GM20431 (cell line): ENCODE results near the gene HAGH.

Experiments
- in situ Hi-C: fragments of 300-500 bp; cut with MseI, MboI; formaldehyde crosslinking; loops from one replicate; pipeline ENCODE4 v1.15.0; 2020; ENCODE audit warnings: low sequenced_read_pairs; ENCODE audit not compliant: unreplicated experiment

The HAGH gene

GRCh38 chr16:1832838-1833454 lies 6.3 kb upstream of the HAGH start:
- in situ Hi-C loops = no loop called here

- in situ Hi-C loops = no loop called here
Observed at GRCh38 chr16:1831186-1832075, 4.8 kb upstream of the HAGH start.

- in situ Hi-C loops = no loop called here
Observed at GRCh38 chr16:1830213-1830612, 3.6 kb upstream of the HAGH start.

GRCh38 chr16:1828645-1829410 lies 2.2 kb upstream of the HAGH start:
- in situ Hi-C loops = no loop called here

GRCh38 chr16:1825864-1826690 lies 548 bp downstream of the HAGH start:
- in situ Hi-C loops = no loop called here

- in situ Hi-C loops = no loop called here
Observed at GRCh38 chr16:1825381-1825863, 1.2 kb downstream of the HAGH start.

- in situ Hi-C loops = no loop called here
Observed at GRCh38 chr16:1823821-1824220, 2.8 kb downstream of the HAGH start.

- in situ Hi-C loops = no loop called here
Observed at GRCh38 chr16:1822801-1823200, 3.8 kb downstream of the HAGH start.

GRCh38 chr16:1821861-1822611 lies 4.6 kb downstream of the HAGH start:
- in situ Hi-C loops = no loop called here

- in situ Hi-C loops = no loop called here
Observed at GRCh38 chr16:1820946-1821290, 5.7 kb downstream of the HAGH start.

GRCh38 chr16:1820096-1820945 lies 6.3 kb downstream of the HAGH start:
- in situ Hi-C loops = no loop called here

- in situ Hi-C loops = no loop called here
Observed at GRCh38 chr16:1819611-1820010, 7.0 kb downstream of the HAGH start.

GRCh38 chr16:1818873-1819525 lies 7.6 kb downstream of the HAGH start:
- in situ Hi-C loops = no loop called here

GRCh38 chr16:1818204-1818872 lies 8.3 kb downstream of the HAGH start:
- in situ Hi-C loops = no loop called here

- in situ Hi-C loops = no loop called here
Observed at GRCh38 chr16:1817716-1818115, 8.9 kb downstream of the HAGH start.

GRCh38 chr16:1817276-1817589 lies 9.4 kb downstream of the HAGH start:
- in situ Hi-C loops = no loop called here

GRCh38 chr16:1816396-1817275 lies 10.0 kb downstream of the HAGH start:
- in situ Hi-C loops = no loop called here
